Left lung (tissue), 10 donors: ENCODE data around the gene BFSP2. TPM values are rescaled to one million over a fixed set of nuclear protein-coding genes. Genes with fewer than 3 reads are reported as not detected.

ENCODE experiments used
- ATAC-seq: fragments of 200-7000 bp; cut with Tn5 transposase; one replicate; pipeline ENCODE4 v1.9.1; 2020; ENCODE audit warnings: moderate library complexity
- DNase-seq, 4 donors: peaks; one replicate each; pipeline ENCODE4 v3.0.0-alpha.2; 2013 to 2020
- H3K27ac ChIP-seq, 2 donors: fragments of 200-600 bp; sonication (generic) in 1 of 2; one replicate each; pipeline versions ENCODE4 v1.5.0 to v1.8.0; 2020 to 2021
- H3K27me3 ChIP-seq, 2 donors: fragments of 200-600 bp; sonication (generic) in 1 of 2; one replicate each; pipeline versions ENCODE4 v1.5.0 to v1.8.0; 2020 to 2021
- H3K36me3 ChIP-seq, 2 donors: fragments of 200-600 bp; sonication (generic) in 1 of 2; one replicate each; pipeline versions ENCODE4 v1.5.0 to v1.8.0; 2020 to 2021
- H3K4me1 ChIP-seq, 2 donors: fragments of 200-600 bp; one replicate each; pipeline ENCODE4 v1.8.0; 2021
- H3K4me3 ChIP-seq, 2 donors: fragments of 200-600 bp; sonication (generic) in 1 of 2; one replicate each; pipeline versions ENCODE4 v1.5.0 to v1.8.0; 2020 to 2021; ENCODE audit warnings: mild to moderate bottlenecking in 1 of 2
- H3K9me3 ChIP-seq, 2 donors: fragments of 200-600 bp; sonication (generic) in 1 of 2; one replicate each; pipeline versions ENCODE4 v1.5.0 to v1.8.0; 2020 to 2021
- CTCF ChIP-seq, 2 donors: fragments of 200-600 bp; sonication (generic) in 1 of 2; IDR thresholded peaks; one replicate each; pipeline versions ENCODE4 v1.5.0 to v1.8.0; 2021; ENCODE audit warnings: antibody characterized with exemption in 2 of 2
- intact Hi-C, 2 donors: fragments of 100-400 bp; cut with DNase I; formaldehyde crosslinking; loops; one replicate each; pipeline versions ENCODE4 v1.11.2 to v1.14.2; 2022
- polyA plus RNA-seq, 6 donors: library from polyadenylated mRNA; unstranded; fragments of 120-200 nt; gene quantifications; one replicate each; pipeline ENCODE4 v1.2.1, GENCODE V29; 2013; ENCODE audit not compliant: insufficient read length in 6 of 6
- total RNA-seq, 2 donors: library from RNA; stranded (reverse); fragmentation: NEBNext Ultra II Directional; extraction: Animal tissue kit (Norgen Biotek cat#: 25700); gene quantifications; one replicate each; pipeline ENCODE4 v1.2.1, GENCODE V29; 2021
- donor health status: DM: no; HTN: yes; CAD: no.
- donor health status: DM: no; HTN: no; CAD: no.

Gene BFSP2
- total and polyA plus RNA-seq, 8 donors, result not detected

DNA sequence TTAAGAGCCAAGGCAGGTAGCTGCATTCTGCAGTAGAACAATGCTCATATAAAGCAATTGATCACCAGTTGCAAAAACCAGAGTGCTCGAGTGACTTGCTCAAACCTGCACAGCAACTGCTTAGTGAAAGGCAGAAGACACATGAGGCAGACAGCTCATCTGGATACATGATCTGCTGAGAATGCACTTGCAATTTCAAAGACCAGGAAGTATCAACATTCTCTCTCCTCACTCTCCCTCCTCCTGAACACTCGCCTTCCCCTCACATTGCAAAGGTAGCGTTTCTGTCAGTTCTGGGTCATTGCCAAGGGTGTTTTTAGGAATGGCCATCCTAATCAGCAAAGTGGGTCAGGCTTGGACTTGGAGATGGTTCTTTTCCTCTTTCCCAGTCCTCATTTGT is 61.0 kb downstream of the BFSP2 start:
- no peak for ATAC-seq
- Histone ChIP-seq H3K27ac (no peak overlapping the region), H3K36me3 (no peaks in the 10 kb centered on the region), H3K4me3 (no peak overlapping the region), H3K4me1 (no peaks in the 10 kb centered on the region), H3K9me3 (no peaks in the 10 kb centered on the region), H3K27me3 (no peaks in the 10 kb centered on the region)
- no peak for DNase-seq
- intact Hi-C loops, result no loop called here
- TF ChIP-seq CTCF (IDR thresholded peaks at IDR 0.05), result no peak

- Histone ChIP-seq H3K4me3 (no peak overlapping the region), H3K4me1 (no peaks in the 10 kb centered on the region), H3K9me3 (no peaks in the 10 kb centered on the region), H3K27ac (no peak overlapping the region), H3K36me3 (no peaks in the 10 kb centered on the region), H3K27me3 (no peaks in the 10 kb centered on the region)
- no peak for ATAC-seq
- TF ChIP-seq CTCF (IDR thresholded peaks at IDR 0.05), result no peak
- DNase-seq, result no peak
- intact Hi-C loops, result no loop called here
Observed at GRCh38 chr3:133461291-133461690, 61.4 kb downstream of the BFSP2 start.

DNA sequence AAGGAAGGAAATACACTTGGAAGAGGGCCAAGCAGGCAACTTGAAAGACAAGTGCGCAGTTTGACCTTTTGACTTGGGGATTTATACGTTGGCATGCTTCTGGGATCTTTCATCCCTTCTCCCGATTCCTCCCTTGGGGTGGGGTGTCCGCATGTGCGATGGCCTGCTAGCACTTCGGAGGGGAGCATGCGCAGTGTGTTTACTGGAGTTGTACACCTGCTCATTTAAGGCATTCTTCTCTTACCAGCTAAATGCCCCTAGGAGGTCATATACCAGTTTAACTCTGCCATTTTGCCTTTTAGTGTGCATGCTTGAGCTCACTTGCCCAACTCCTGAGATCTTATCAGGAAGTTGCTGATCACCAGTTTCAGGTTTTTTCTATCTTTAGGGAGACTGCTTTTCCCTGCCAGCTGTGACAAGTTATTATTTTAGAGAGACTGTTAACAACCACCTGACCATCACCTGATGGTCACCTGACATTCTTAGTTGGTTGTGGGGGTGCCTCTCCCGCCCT is 63.5 kb downstream of the BFSP2 start:
- H3K27me3 ChIP-seq, result no peaks in the 10 kb centered on the region
- H3K36me3 ChIP-seq, result no peaks in the 10 kb centered on the region
- H3K9me3 ChIP-seq, result no peaks in the 10 kb centered on the region
- H3K4me1 ChIP-seq, result no peaks in the 10 kb centered on the region
- DNase-seq (no peak), ATAC-seq (no peak)
- TF ChIP-seq CTCF (IDR thresholded peaks at IDR 0.05), result no peak
- H3K4me3 ChIP-seq, result no peak overlapping the region
- intact Hi-C loops, result no loop called here
- H3K27ac ChIP-seq, result no peak overlapping the region

DNA sequence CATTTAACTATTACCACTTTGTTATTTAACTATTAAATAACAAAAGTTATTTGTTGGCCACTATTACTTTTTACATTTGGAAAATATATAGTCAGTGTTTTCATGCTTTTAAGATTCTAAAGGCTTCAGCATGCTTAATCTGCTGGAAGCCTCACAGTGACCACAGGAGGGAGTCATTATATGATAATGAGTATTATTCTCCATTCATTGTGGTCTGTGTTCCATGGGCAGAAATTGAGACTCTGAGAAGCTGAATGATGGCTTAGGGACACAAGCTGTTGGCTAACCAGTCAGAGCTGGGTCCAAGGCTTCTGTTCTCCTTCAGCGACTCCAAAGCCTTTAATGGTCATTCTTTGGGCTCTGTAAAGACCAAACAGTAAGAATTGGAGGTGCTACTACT is 64.7 kb downstream of the BFSP2 start:
- ATAC-seq (peak; percentile 42), DNase-seq (peak in 1 of 4 donors; percentile 53)
- TF ChIP-seq CTCF (IDR thresholded peaks at IDR 0.05), result no peak
- no peak overlapping the region for H3K4me3 ChIP-seq
- no peaks in the 10 kb centered on the region for H3K4me1 ChIP-seq
- no peak overlapping the region for H3K27ac ChIP-seq
- H3K9me3 ChIP-seq, result no peaks in the 10 kb centered on the region
- no peaks in the 10 kb centered on the region for H3K36me3 ChIP-seq
- intact Hi-C loops, result no loop called here
- no peaks in the 10 kb centered on the region for H3K27me3 ChIP-seq

DNA sequence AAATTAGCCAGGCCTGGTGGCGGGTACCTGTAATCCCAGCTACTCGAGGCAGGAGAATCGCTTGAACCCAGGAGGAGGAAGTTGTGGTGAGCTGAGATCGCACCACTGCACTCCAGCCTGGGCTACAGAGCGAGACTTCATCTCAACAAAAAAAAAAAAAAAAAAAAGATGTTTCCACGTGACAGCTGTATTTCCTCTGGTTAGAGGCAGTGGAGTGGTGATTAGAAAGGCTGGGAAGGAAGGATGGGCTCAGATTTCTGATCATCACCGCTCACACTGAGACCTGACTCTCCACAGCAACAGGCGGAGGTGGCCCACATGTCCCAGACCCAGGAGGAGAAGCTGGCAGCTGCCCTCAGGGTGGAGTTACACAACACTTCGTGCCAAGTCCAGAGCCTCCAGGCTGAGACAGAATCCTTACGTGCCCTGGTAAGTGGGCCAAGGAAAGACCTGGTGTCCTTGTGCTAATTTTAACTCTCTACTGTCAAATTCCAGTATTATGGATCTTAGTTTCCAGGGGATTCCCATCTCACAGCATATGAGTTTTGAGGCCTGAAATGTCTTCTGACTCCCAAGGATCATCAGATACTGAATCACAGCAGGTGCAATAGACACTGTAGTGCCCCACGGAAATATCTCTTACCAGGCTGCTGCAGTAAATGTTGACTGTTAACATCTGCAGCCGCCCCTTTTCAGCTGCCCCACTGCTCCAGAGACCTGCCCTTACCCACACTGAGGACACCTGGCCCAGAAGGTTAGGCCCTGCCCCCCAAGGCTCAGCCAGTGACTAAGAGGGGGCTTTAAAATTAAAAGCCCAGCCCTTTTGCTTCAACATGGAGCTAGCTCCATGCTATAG is 66.9 kb downstream of the BFSP2 start:
- Histone ChIP-seq H3K36me3 (no peaks in the 10 kb centered on the region), H3K27ac (no peak overlapping the region), H3K9me3 (no peaks in the 10 kb centered on the region), H3K4me1 (no peaks in the 10 kb centered on the region), H3K27me3 (no peaks in the 10 kb centered on the region), H3K4me3 (no peak overlapping the region)
- no peak for ATAC-seq
- intact Hi-C loops, result no loop called here
- no peak for TF ChIP-seq CTCF (IDR thresholded peaks at IDR 0.05)
- no peak for DNase-seq
